BLaER1 treated with 17β-estradiol and CSF1 and Interleukin-3, amounts not matched to agents 10 nM and 100 nM (cell line): ENCODE results near the gene ARL5C.
"Not testable (repeated sequence)": the region's sequence is repeated elsewhere in the genome, so short reads cannot be mapped to it uniquely, and the experiment has no call there.

ENCODE experiments used
- H3K27ac ChIP-seq, 11 experiments: shearing (Covaris generic); formaldehyde crosslinking; 2 replicates each; pipeline ENCODE4 v1.8.1; 2022
- H3K27me3 ChIP-seq, 11 experiments: shearing (Covaris generic); formaldehyde crosslinking; 2 replicates each; pipeline ENCODE4 v1.8.1; 2022
- H3K36me3 ChIP-seq, 11 experiments: shearing (Covaris generic); formaldehyde crosslinking; 2 replicates each; pipeline ENCODE4 v1.8.1; 2022
- H3K4me1 ChIP-seq, 10 experiments: shearing (Covaris generic); formaldehyde crosslinking; 2 replicates each; pipeline ENCODE4 v1.8.1; 2022
- H3K4me2 ChIP-seq, 11 experiments: shearing (Covaris generic); formaldehyde crosslinking; 2 replicates each; pipeline ENCODE4 v1.8.1; 2022
- H3K4me3 ChIP-seq, 10 experiments: shearing (Covaris generic); formaldehyde crosslinking; 2 replicates each; pipeline ENCODE4 v1.8.1; 2022
- H3K9ac ChIP-seq, 11 experiments: shearing (Covaris generic); formaldehyde crosslinking; 2 replicates each; pipeline ENCODE4 v1.8.1; 2022
- H3K9me3 ChIP-seq, 11 experiments: shearing (Covaris generic); formaldehyde crosslinking; replicated peaks in 1 of 11; 2 replicates each; pipeline ENCODE4 v1.8.1; 2022
- H4K20me1 ChIP-seq, 11 experiments: shearing (Covaris generic); formaldehyde crosslinking; 2 replicates each; pipeline ENCODE4 v1.8.1; 2022
- Cebpa-rat ChIP-seq, 11 experiments: shearing (Covaris generic); IDR thresholded peaks; 2 replicates each; pipeline ENCODE4 v1.8.1; 2022

The ARL5C gene

GRCh38 chr17:39169518-39169917 lies 3.6 kb upstream of the ARL5C start:
- TF ChIP-seq Cebpa-rat (IDR thresholded peaks at IDR 0.05) = no peak

GRCh38 chr17:39169101-39169500 lies 3.1 kb upstream of the ARL5C start:
- no peak for TF ChIP-seq Cebpa-rat (IDR thresholded peaks at IDR 0.05)
- Histone ChIP-seq H3K27ac (peak overlapping the region in 8 of 11 experiments; percentile 33 to 85 (median 75); a peak in 15 of 22 replicates), H3K4me3 (no peak overlapping the region), H4K20me1 (peaks cover 0 to 26% (median under 1%) of the 10 kb centered on the region in 11 experiments; a peak in 8 of 22 replicates), H3K4me2 (peak overlapping the region; percentile 28 to 99 (median 76); a peak in 21 of 22 replicates), H3K9ac (peak overlapping the region in 4 of 11 experiments; percentile 12 to 40 (median 16); a peak in 5 of 22 replicates), H3K9me3 (peaks cover 0 to 7% (median 5%) of the 10 kb centered on the region in 11 experiments; a peak in 6 of 22 replicates), H3K4me1 (peaks cover 65 to 99% (median 96%) of the 10 kb centered on the region in 10 experiments), H3K36me3 (no peaks in the 10 kb centered on the region), H3K27me3 (peaks cover 20 to 40% (median 26%) of the 10 kb centered on the region in 11 experiments)

More at GRCh38 chr17:39169518-39169917, 3.6 kb upstream of the ARL5C start:
- peak overlapping the region; percentile 28 to 99 (median 76); a peak in 21 of 22 replicates for H3K4me2 ChIP-seq
- H3K27me3 ChIP-seq = peaks cover 20 to 43% (median 24%) of the 10 kb centered on the region in 11 experiments
- no peaks in the 10 kb centered on the region for H3K36me3 ChIP-seq
- no peak overlapping the region for H3K4me3 ChIP-seq
- H3K9me3 ChIP-seq = peaks cover 0 to 7% (median 5%) of the 10 kb centered on the region in 11 experiments; a peak in 6 of 22 replicates
- H3K27ac ChIP-seq = peak overlapping the region in 8 of 11 experiments; percentile 33 to 85 (median 70); a peak in 15 of 22 replicates
- peaks cover 0 to 30% (median 5%) of the 10 kb centered on the region in 11 experiments; a peak in 8 of 22 replicates for H4K20me1 ChIP-seq
- H3K9ac ChIP-seq = peak overlapping the region in 4 of 11 experiments; percentile 12 to 40 (median 16); a peak in 5 of 22 replicates
- H3K4me1 ChIP-seq = peaks cover 65 to 99% (median 96%) of the 10 kb centered on the region in 10 experiments

GRCh38 chr17:39168503-39168902 lies 2.5 kb upstream of the ARL5C start:
- not testable (repeated sequence) for H3K36me3 ChIP-seq, H3K4me3 ChIP-seq, H3K9me3 ChIP-seq
- H4K20me1 ChIP-seq = peaks cover 0 to 20% (median 0%) of the 10 kb centered on the region in 11 experiments; a peak in 6 of 22 replicates
- peaks cover 64 to 99% (median 92%) of the 10 kb centered on the region in 10 experiments for H3K4me1 ChIP-seq
- peak overlapping the region; percentile 90 to 99 (median 94) for H3K4me2 ChIP-seq
- H3K9ac ChIP-seq = peak overlapping the region in 5 of 11 experiments; percentile 53 to 74 (median 62); a peak in 8 of 22 replicates
- H3K27me3 ChIP-seq = peaks cover 20 to 34% (median 25%) of the 10 kb centered on the region in 11 experiments
- peak overlapping the region in 9 of 11 experiments; percentile 64 to 82 (median 78); a peak in 17 of 22 replicates for H3K27ac ChIP-seq

GRCh38 chr17:39167476-39167875 lies 1.5 kb upstream of the ARL5C start:
- H3K9me3 ChIP-seq = peaks cover 0 to 7% (median 5%) of the 10 kb centered on the region in 11 experiments; a peak in 6 of 22 replicates
- H3K27me3 ChIP-seq = peaks cover 17 to 27% (median 23%) of the 10 kb centered on the region in 11 experiments
- H3K27ac ChIP-seq = peak overlapping the region in 10 of 11 experiments; percentile 13 to 82 (median 78); a peak in 18 of 22 replicates
- peak overlapping the region in 3 of 10 experiments; percentile 0 to 70 (median 31); a peak in 3 of 20 replicates for H3K4me3 ChIP-seq
- H4K20me1 ChIP-seq = peaks cover 0 to 12% (median 0%) of the 10 kb centered on the region in 11 experiments; a peak in 1 of 22 replicates
- H3K9ac ChIP-seq = peak overlapping the region in 9 of 11 experiments; percentile 53 to 74 (median 66); a peak in 16 of 22 replicates
- peaks cover 63 to 97% (median 87%) of the 10 kb centered on the region in 10 experiments for H3K4me1 ChIP-seq
- H3K36me3 ChIP-seq = no peaks in the 10 kb centered on the region
- peak overlapping the region; percentile 90 to 99 (median 94) for H3K4me2 ChIP-seq
- no peak for TF ChIP-seq Cebpa-rat (IDR thresholded peaks at IDR 0.05)

GRCh38 chr17:39166437-39167335 lies 725 bp upstream of the ARL5C start:
- Histone ChIP-seq H3K27ac (peak overlapping the region in 10 of 11 experiments; percentile 13 to 82 (median 78); a peak in 19 of 22 replicates), H3K4me2 (peak overlapping the region; percentile 90 to 99 (median 94)), H3K27me3 (peaks cover 17 to 27% (median 23%) of the 10 kb centered on the region in 11 experiments), H3K36me3 (no peaks in the 10 kb centered on the region), H3K4me1 (peaks cover 64 to 97% (median 87%) of the 10 kb centered on the region in 10 experiments), H3K4me3 (peak overlapping the region in 8 of 10 experiments; percentile 0 to 70 (median 58); a peak in 7 of 20 replicates), H3K9ac (peak overlapping the region in 9 of 11 experiments; percentile 53 to 74 (median 68); a peak in 17 of 22 replicates), H3K9me3 (peaks cover 0 to 7% (median 5%) of the 10 kb centered on the region in 11 experiments; a peak in 6 of 22 replicates), H4K20me1 (peaks cover 0 to 7% (median 0%) of the 10 kb centered on the region in 11 experiments; a peak in 1 of 22 replicates)
- no peak for TF ChIP-seq Cebpa-rat (IDR thresholded peaks at IDR 0.05)

GRCh38 chr17:39165178-39165840 lies 652 bp downstream of the ARL5C start:
- Histone ChIP-seq H4K20me1 (peaks cover 0 to 7% (median 0%) of the 10 kb centered on the region in 11 experiments; a peak in 1 of 22 replicates), H3K36me3 (no peaks in the 10 kb centered on the region), H3K9ac (peak overlapping the region; percentile 51 to 74 (median 68)), H3K4me1 (peaks cover 64 to 97% (median 87%) of the 10 kb centered on the region in 10 experiments), H3K4me2 (peak overlapping the region; percentile 90 to 99 (median 94)), H3K27ac (peak overlapping the region in 10 of 11 experiments; percentile 41 to 82 (median 77); a peak in 20 of 22 replicates), H3K9me3 (peaks cover 0 to 7% (median 5%) of the 10 kb centered on the region in 11 experiments; a peak in 6 of 22 replicates), H3K4me3 (peak overlapping the region; percentile 46 to 70 (median 58)), H3K27me3 (peaks cover 17 to 27% (median 23%) of the 10 kb centered on the region in 11 experiments)
- no peak for TF ChIP-seq Cebpa-rat (IDR thresholded peaks at IDR 0.05)

GRCh38 chr17:39164675-39165143 lies 1.3 kb downstream of the ARL5C start:
- Histone ChIP-seq H4K20me1 (0 out of 22 replicates have a peak, but pooled peaks cover 0 to 7% (median 0%) of the 10 kb centered on the region in 11 experiments), H3K9ac (peak overlapping the region; percentile 51 to 74 (median 68)), H3K36me3 (no peaks in the 10 kb centered on the region), H3K4me1 (peaks cover 58 to 91% (median 82%) of the 10 kb centered on the region in 10 experiments), H3K4me3 (peak overlapping the region; percentile 46 to 70 (median 58)), H3K4me2 (peak overlapping the region; percentile 90 to 99 (median 94)), H3K9me3 (peaks cover 0 to 7% (median 5%) of the 10 kb centered on the region in 11 experiments; a peak in 6 of 22 replicates), H3K27me3 (peaks cover 17 to 27% (median 23%) of the 10 kb centered on the region in 11 experiments), H3K27ac (peak overlapping the region in 10 of 11 experiments; percentile 41 to 82 (median 77); a peak in 19 of 22 replicates)
- TF ChIP-seq Cebpa-rat (IDR thresholded peaks at IDR 0.05) = no peak
